Mesendoderm (in vitro differentiated cells): ENCODE data around the gene PPP1R12C.

ENCODE experiments used
- DNase-seq: peaks from one replicate; pipeline ENCODE4 v3.0.0; 2013
- H2AK5ac ChIP-seq: 2 replicates; pipeline ENCODE4 v1.6.1; 2013; ENCODE audit warnings: low read length, inconsistent platforms
- H2BK120ac ChIP-seq: 2 replicates; pipeline ENCODE4 v1.6.1; 2013; ENCODE audit warnings: low read depth, mild to moderate bottlenecking, low read length, moderate library complexity, mixed read lengths
- H2BK15ac ChIP-seq: replicated peaks from 2 replicates; pipeline ENCODE4 v1.6.1; 2013; ENCODE audit warnings: low read depth, mild to moderate bottlenecking, moderate library complexity
- H2BK5ac ChIP-seq: 2 replicates; pipeline ENCODE4 v1.6.1; 2013; ENCODE audit warnings: low read length, inconsistent platforms
- H3K18ac ChIP-seq: 2 replicates; pipeline ENCODE4 v1.6.1; 2013; ENCODE audit warnings: mild to moderate bottlenecking, low read length, mixed read lengths
- H3K23ac ChIP-seq: one replicate; pipeline ENCODE4 v1.6.1; 2013; ENCODE audit warnings: low read length
- H3K27ac ChIP-seq: 2 replicates; pipeline ENCODE4 v1.5.1; 2013; ENCODE audit warnings: low read depth, mild to moderate bottlenecking, inconsistent platforms, low read length, moderate library complexity
- H3K27me3 ChIP-seq: 2 replicates; pipeline ENCODE4 v1.6.1; 2013; ENCODE audit warnings: low read length, control low read depth, mild to moderate bottlenecking, inconsistent platforms; ENCODE audit not compliant: insufficient read depth, poor library complexity
- H3K36me3 ChIP-seq: 2 replicates; pipeline ENCODE4 v1.6.1; 2013; ENCODE audit warnings: low read length, inconsistent platforms; ENCODE audit not compliant: control insufficient read depth, insufficient read depth
- H3K4ac ChIP-seq: one replicate; pipeline ENCODE4 v1.6.1; 2013; ENCODE audit warnings: low read depth, mild to moderate bottlenecking, low read length, moderate library complexity
- H3K4me1 ChIP-seq: 2 replicates; pipeline ENCODE4 v1.6.1; 2013; ENCODE audit warnings: low read depth, low read length, inconsistent platforms; ENCODE audit not compliant: control insufficient read depth
- H3K4me2 ChIP-seq: 2 replicates; pipeline ENCODE4 v1.6.1; 2013; ENCODE audit warnings: low read length
- H3K4me3 ChIP-seq: 2 replicates; pipeline ENCODE4 v1.5.1; 2013; ENCODE audit warnings: mild to moderate bottlenecking, low read length
- H3K56ac ChIP-seq: one replicate; pipeline ENCODE4 v1.6.1; 2013; ENCODE audit warnings: low read length
- H3K79me1 ChIP-seq: 2 replicates; pipeline ENCODE4 v1.6.1; 2013; ENCODE audit warnings: low read length, inconsistent platforms
- H3K79me2 ChIP-seq: 2 replicates; pipeline ENCODE4 v1.6.1; 2013; ENCODE audit warnings: mild to moderate bottlenecking, low read length; ENCODE audit not compliant: control insufficient read depth, insufficient read depth
- H3K9ac ChIP-seq: 2 replicates; pipeline ENCODE4 v1.6.1; 2013; ENCODE audit warnings: low read length, inconsistent platforms
- H4K5ac ChIP-seq: one replicate; pipeline ENCODE4 v1.6.1; 2013; ENCODE audit warnings: low read length
- H4K8ac ChIP-seq: one replicate; pipeline ENCODE4 v1.6.1; 2013; ENCODE audit warnings: low read depth, mild to moderate bottlenecking, control low read depth, low read length, moderate library complexity
- WGBS: extraction: QIAGEN DNeasy Blood & Tissue Kit; methylation state at CpG from one replicate; pipeline ENCODE4 v1.1.7; 2013; ENCODE audit warnings: low lambda C conversion rate, missing lambda C conversion rate; ENCODE audit not compliant: insufficient coverage; ENCODE audit errors: extremely low coverage; 5-methylcytosine and 5-hydroxymethylcytosine counted together

The PPP1R12C gene

DNA sequence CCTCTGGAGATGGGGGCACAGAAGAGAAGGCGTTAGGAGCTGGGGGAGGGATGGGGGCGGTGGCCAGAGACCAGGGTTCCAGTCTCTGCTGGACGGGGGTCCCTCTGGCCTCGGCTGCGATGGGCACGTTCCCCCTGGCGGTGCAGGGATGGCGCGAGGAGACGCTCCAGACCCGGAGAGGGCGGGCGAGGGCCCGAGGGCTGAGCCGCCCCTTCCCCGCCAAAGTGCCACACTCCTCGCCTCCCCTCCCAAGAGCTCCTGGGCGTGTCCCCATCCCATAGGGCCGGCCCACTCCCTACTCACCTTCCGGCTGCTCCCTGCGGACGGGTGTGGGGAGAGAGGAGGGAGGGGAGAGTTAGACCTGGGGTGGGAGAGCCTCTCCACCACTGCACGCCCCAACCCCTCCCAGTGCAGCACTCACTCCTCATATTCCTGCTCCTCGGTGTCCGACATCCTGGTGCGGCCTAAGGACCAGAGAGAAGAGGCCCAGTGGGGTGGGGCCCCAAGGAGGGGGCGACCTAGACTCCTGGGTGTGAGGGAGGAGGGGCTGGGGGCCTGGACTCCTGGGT lies 29.4 kb upstream of the PPP1R12C start:
- H3K79me1 ChIP-seq: no peaks in the 10 kb centered on the region
- no peak overlapping the region for H2AK5ac ChIP-seq
- no peak overlapping the region for H4K8ac ChIP-seq
- H2BK120ac ChIP-seq: no peak overlapping the region
- peak overlapping the region; percentile 59 for H3K4me2 ChIP-seq
- H2BK5ac ChIP-seq: no peak overlapping the region
- H3K27ac ChIP-seq: no peak overlapping the region
- H3K18ac ChIP-seq: peak overlapping the region; percentile 83
- H3K9ac ChIP-seq: peak overlapping the region; percentile 65
- H3K4ac ChIP-seq: peak overlapping the region; percentile 46
- H3K27me3 ChIP-seq: no peaks in the 10 kb centered on the region
- H3K36me3 ChIP-seq: no peaks in the 10 kb centered on the region
- WGBS: no CpG with 5 or more reads among the region's 27 CpGs
- H3K56ac ChIP-seq: peak overlapping the region; percentile 80
- H3K4me3 ChIP-seq: peak overlapping the region; percentile 43
- H3K79me2 ChIP-seq: no peaks in the 10 kb centered on the region
- H3K23ac ChIP-seq: no peak overlapping the region
- H2BK15ac ChIP-seq: no peak overlapping the region
- H4K5ac ChIP-seq: no peak overlapping the region
- DNase-seq: peak; percentile 97
- no peaks in the 10 kb centered on the region for H3K4me1 ChIP-seq

DNA sequence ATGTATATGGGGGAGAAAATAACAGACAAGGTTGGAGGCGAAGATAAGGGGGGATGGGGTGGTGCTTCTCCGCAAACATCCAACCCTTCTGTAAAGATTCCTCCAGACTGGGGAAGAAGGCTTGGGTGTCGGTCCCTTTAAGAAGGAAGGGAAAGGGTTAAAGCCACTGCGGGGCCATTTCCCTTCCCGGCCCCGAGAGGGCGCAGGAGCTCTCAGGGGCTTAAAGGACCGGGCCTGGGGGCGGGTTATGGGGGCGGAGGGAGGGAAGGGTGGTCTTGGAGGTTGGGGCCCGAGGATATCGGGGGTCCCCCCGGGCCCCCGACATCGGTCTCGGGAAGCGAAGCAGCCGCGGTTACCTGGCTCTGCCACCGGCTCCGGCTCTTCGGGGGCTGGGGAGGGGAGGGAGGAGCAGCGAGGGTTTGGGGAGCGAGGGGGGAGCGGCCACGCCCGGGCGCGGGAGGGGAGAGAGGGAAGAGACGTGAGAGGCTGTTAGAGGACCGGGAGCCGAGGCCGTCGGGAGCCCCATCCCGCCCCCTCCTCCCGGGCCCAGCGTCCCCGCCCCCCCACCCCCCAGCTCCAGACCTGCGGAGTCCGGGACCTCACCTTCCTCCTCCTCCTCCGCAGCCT lies 28.8 kb upstream of the PPP1R12C start:
- Histone ChIP-seq H3K36me3 (no peaks in the 10 kb centered on the region), H3K27me3 (no peaks in the 10 kb centered on the region), H3K18ac (peak overlapping the region; percentile 83), H4K5ac (no peak overlapping the region), H3K4me3 (peak overlapping the region; percentile 43), H3K4me2 (peak overlapping the region; percentile 59), H3K79me1 (no peaks in the 10 kb centered on the region), H2BK15ac (no peak overlapping the region), H2AK5ac (no peak overlapping the region), H3K56ac (peak overlapping the region; percentile 80), H2BK5ac (no peak overlapping the region), H4K8ac (no peak overlapping the region), H3K4me1 (no peaks in the 10 kb centered on the region), H2BK120ac (no peak overlapping the region), H3K27ac (no peak overlapping the region), H3K9ac (peak overlapping the region; percentile 65), H3K23ac (no peak overlapping the region), H3K79me2 (no peaks in the 10 kb centered on the region), H3K4ac (no peak overlapping the region)
- peak; percentile 82 for DNase-seq
- WGBS: no CpG with 5 or more reads among the region's 41 CpGs

DNA sequence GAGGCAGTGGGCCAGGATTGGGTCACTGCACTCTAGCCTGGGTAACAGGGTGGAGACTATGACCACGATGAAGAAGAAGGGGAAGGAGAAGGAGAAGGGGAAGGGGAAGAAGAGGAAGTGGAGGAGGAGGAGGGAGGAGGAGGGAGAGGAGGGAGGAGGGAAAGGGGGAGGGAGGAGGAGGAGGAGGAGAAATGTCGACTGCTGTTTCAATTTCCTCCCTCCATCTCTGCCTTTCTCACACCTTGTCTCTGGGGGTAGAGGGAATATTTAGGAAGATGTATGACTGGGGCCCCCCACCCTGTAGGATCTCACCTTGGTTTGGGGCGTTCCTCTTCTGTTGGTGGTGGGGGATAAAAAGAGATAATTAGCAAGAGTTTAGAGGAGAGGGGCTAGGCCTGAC lies 27.8 kb upstream of the PPP1R12C start:
- no peak overlapping the region for H3K18ac ChIP-seq
- H3K56ac ChIP-seq: no peak overlapping the region
- no peak overlapping the region for H4K8ac ChIP-seq
- no peak overlapping the region for H2AK5ac ChIP-seq
- H3K79me2 ChIP-seq: no peaks in the 10 kb centered on the region
- no peaks in the 10 kb centered on the region for H3K4me1 ChIP-seq
- H3K27ac ChIP-seq: no peak overlapping the region
- no peak overlapping the region for H3K4me2 ChIP-seq
- WGBS: no CpG with 5 or more reads among the region's 3 CpGs
- no peak overlapping the region for H2BK15ac ChIP-seq
- no peak overlapping the region for H3K23ac ChIP-seq
- H3K4ac ChIP-seq: no peak overlapping the region
- H2BK5ac ChIP-seq: no peak overlapping the region
- no peaks in the 10 kb centered on the region for H3K36me3 ChIP-seq
- H3K9ac ChIP-seq: no peak overlapping the region
- H3K79me1 ChIP-seq: no peaks in the 10 kb centered on the region
- no peak overlapping the region for H4K5ac ChIP-seq
- no peak overlapping the region for H3K4me3 ChIP-seq
- no peaks in the 10 kb centered on the region for H3K27me3 ChIP-seq
- H2BK120ac ChIP-seq: no peak overlapping the region
- DNase-seq: no peak

DNA sequence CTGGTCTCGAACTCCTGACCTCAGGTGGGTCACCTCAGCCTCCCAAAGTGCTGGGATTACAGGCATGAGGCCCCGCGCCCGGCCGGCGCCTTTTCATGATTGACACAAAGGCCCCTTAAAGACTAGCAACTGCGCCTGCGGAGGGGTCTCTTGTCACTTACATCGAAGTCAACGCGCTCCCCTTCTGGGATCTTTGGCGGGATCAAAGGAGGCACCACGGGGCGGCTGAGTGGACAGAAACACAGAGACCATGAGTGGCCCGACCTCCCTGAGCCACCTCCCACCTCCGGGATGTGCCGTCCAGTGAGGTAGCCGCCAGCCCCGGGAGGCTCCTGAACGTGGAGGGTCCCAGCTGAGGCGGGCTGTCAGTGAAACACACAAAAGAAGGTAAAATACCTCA lies 24.3 kb upstream of the PPP1R12C start:
- H3K27me3 ChIP-seq: no peaks in the 10 kb centered on the region
- peak overlapping the region; percentile 80 for H3K23ac ChIP-seq
- no peak overlapping the region for H2AK5ac ChIP-seq
- H3K4me2 ChIP-seq: peak overlapping the region; percentile 13
- no peak overlapping the region for H3K27ac ChIP-seq
- no peak overlapping the region for H2BK120ac ChIP-seq
- H2BK5ac ChIP-seq: no peak overlapping the region
- WGBS: no CpG with 5 or more reads among the region's 21 CpGs
- no peaks in the 10 kb centered on the region for H3K4me1 ChIP-seq
- H3K56ac ChIP-seq: peak overlapping the region; percentile 73
- H3K79me2 ChIP-seq: no peaks in the 10 kb centered on the region
- no peak overlapping the region for H2BK15ac ChIP-seq
- no peaks in the 10 kb centered on the region for H3K79me1 ChIP-seq
- H3K36me3 ChIP-seq: no peaks in the 10 kb centered on the region
- no peak overlapping the region for H4K5ac ChIP-seq
- H3K18ac ChIP-seq: no peak overlapping the region
- no peak overlapping the region for H3K4me3 ChIP-seq
- no peak overlapping the region for H4K8ac ChIP-seq
- DNase-seq: no peak
- no peak overlapping the region for H3K4ac ChIP-seq
- H3K9ac ChIP-seq: peak overlapping the region; percentile 29

DNA sequence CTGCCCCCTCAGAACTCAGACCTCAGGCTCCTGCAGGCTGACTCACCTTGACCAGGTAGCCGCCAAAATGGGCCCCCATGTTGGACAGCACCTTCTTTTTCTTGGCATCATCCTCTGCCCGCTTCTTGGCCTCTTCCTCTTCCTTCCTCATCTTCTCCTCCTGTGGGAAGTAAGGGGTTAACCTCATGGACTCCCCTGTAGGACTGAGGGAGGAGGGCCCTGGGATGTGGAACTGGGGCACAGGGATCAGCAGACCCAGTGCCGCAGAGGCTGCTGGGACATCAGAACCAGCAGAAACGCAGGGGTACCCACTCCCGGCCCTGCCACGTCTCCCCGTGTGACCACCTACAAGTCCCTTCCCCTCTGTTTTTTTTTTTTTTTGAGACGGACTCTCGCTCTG lies 20.5 kb upstream of the PPP1R12C start:
- Histone ChIP-seq H3K18ac (no peak overlapping the region), H3K79me2 (no peaks in the 10 kb centered on the region), H3K27me3 (no peaks in the 10 kb centered on the region), H3K4me1 (no peaks in the 10 kb centered on the region), H4K5ac (no peak overlapping the region), H2AK5ac (no peak overlapping the region), H3K4me3 (no peak overlapping the region), H2BK120ac (no peak overlapping the region), H2BK5ac (no peak overlapping the region), H4K8ac (no peak overlapping the region), H3K56ac (no peak overlapping the region), H2BK15ac (no peak overlapping the region), H3K4me2 (no peak overlapping the region), H3K36me3 (no peaks in the 10 kb centered on the region), H3K9ac (no peak overlapping the region), H3K23ac (no peak overlapping the region), H3K4ac (no peak overlapping the region), H3K27ac (no peak overlapping the region), H3K79me1 (no peaks in the 10 kb centered on the region)
- DNase-seq: no peak
- no CpG with 5 or more reads among the region's 9 CpGs for WGBS
